ENCODE measurements around the gene CD69.
A peak's percentile ranks its signal among the peaks of the same experiment; 100 is the strongest.

Gene CD69

DNA sequence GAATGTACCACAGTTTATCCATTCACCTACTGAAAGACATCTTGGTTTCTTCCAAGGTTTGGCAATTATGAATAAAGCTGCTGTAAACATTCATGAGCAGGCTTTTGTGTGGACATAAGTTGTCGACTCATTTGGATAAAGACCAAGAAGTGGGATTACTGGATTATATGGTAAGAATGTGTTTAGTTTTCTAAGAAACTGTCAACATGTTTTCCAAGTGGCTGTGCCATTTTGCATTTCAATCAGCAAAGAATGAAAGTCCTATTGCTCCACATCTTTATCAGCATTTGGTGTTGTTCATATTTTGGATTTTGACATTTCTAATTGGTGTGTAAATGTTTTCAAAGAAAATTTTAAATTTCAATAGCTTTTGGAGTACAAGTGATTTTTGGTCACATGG is 39.3 kb upstream of the CD69 start:
- Histone ChIP-seq H3K27me3 (ENCODE audit: insufficient read depth, low read length, poor library complexity, severe bottlenecking) (no peaks in the 10 kb centered on the region), H3F3A (ENCODE audit: low read depth) (no peaks in the 10 kb centered on the region), H3K9ac (ENCODE audit: low read depth, low read length, poor library complexity, severe bottlenecking) (no peak overlapping the region)

DNA sequence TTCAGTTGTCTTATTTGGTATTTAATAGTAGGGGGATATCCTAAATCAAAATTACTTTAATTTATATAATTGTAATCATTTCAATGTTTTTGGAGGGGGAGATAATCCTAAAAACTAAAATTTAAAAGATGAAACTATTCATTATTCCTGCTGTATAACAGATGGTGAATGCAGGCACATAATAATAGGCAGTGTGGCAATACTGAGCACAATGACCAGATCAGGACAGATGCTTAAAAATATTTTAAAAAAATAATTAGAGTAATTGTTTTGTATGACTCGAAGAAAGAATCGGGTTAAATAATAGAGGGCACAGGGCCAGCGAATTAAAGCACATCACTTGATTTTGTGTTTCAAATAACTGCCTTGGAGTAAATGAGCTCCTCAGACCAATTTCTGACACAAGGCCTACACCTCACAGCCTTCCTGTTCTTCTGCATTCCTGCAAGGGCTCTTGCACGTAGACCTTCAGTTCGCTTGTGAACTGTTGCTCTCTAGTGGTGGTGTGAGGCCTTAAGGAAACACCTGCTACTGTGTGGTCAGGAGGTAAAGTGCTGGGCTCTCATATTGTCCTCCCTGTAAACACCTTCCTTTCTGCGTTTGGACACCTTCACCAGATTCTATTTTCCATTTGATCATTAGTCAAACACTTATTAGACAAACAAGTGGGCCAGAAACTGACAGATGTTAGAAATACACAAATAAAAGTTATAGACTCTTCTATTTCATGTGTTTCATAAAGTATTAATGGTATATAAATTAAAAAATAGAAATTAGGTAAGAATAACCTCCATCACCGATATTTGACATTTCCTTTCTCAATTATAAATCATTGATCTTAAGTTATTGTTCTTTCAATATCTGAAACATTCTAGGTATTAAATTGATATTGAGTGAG is 37.3 kb upstream of the CD69 start:
- Histone ChIP-seq H3K9me3 (ENCODE audit: insufficient read depth, low read depth, low read length) (no peaks in the 10 kb centered on the region), H3K9ac (ENCODE audit: low read depth, low read length, poor library complexity, severe bottlenecking) (no peak overlapping the region), H3K79me2 (ENCODE audit: insufficient read depth, low read length) (no peaks in the 10 kb centered on the region), H4K20me1 (ENCODE audit: insufficient read depth, low read length, poor library complexity, severe bottlenecking) (no peaks in the 10 kb centered on the region), H2AFZ (ENCODE audit: low read length) (no peak overlapping the region), H3K36me3 (ENCODE audit: insufficient read depth, low read length) (no peaks in the 10 kb centered on the region), H3K4me3 (ENCODE audit: low read length, poor library complexity, severe bottlenecking) (no peak overlapping the region), H3K4me2 (ENCODE audit: low read depth, low read length, poor library complexity, severe bottlenecking) (peak overlapping the region; percentile 20), H3K27me3 (ENCODE audit: insufficient read depth, low read length, poor library complexity, severe bottlenecking) (no peaks in the 10 kb centered on the region), H3F3A (ENCODE audit: low read depth) (no peaks in the 10 kb centered on the region), H3K9me2 (replicated peaks; ENCODE audit: low read depth, low read length) (no peaks in the 10 kb centered on the region), H3K4me1 (ENCODE audit: insufficient read depth, low read length, poor library complexity, severe bottlenecking) (peaks cover 34% of the 10 kb centered on the region)
- TF ChIP-seq EZH2phosphoT487 (IDR thresholded peaks at IDR 0.05; ENCODE audit: borderline replicate concordance) = no peak
- TF ChIP-seq, protein P1, sequence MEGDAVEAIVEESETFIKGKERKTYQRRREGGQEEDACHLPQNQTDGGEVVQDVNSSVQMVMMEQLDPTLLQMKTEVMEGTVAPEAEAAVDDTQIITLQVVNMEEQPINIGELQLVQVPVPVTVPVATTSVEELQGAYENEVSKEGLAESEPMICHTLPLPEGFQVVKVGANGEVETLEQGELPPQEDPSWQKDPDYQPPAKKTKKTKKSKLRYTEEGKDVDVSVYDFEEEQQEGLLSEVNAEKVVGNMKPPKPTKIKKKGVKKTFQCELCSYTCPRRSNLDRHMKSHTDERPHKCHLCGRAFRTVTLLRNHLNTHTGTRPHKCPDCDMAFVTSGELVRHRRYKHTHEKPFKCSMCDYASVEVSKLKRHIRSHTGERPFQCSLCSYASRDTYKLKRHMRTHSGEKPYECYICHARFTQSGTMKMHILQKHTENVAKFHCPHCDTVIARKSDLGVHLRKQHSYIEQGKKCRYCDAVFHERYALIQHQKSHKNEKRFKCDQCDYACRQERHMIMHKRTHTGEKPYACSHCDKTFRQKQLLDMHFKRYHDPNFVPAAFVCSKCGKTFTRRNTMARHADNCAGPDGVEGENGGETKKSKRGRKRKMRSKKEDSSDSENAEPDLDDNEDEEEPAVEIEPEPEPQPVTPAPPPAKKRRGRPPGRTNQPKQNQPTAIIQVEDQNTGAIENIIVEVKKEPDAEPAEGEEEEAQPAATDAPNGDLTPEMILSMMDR (conservative IDR thresholded peaks at IDR 0.05; ENCODE audit: low read length) = peak; percentile 68

More for the DNA sequence above, 39.3 kb upstream of the CD69 start:
- H4K20me1 ChIP-seq (ENCODE audit: insufficient read depth, low read length, poor library complexity, severe bottlenecking) = no peaks in the 10 kb centered on the region
- TF ChIP-seq, protein P1 (conservative IDR thresholded peaks at IDR 0.05; ENCODE audit: low read length) = no peak
- TF ChIP-seq EZH2phosphoT487 (IDR thresholded peaks at IDR 0.05; ENCODE audit: borderline replicate concordance) = no peak
- H3K79me2 ChIP-seq (ENCODE audit: insufficient read depth, low read length) = no peaks in the 10 kb centered on the region
- H3K9me2 ChIP-seq (replicated peaks; ENCODE audit: low read depth, low read length) = no peaks in the 10 kb centered on the region
- peaks cover 17% of the 10 kb centered on the region for H3K4me1 ChIP-seq (ENCODE audit: insufficient read depth, low read length, poor library complexity, severe bottlenecking)
- H3K36me3 ChIP-seq (ENCODE audit: insufficient read depth, low read length) = no peaks in the 10 kb centered on the region
- no peak overlapping the region for H2AFZ ChIP-seq (ENCODE audit: low read length)
- no peaks in the 10 kb centered on the region for H3K9me3 ChIP-seq (ENCODE audit: insufficient read depth, low read depth, low read length)
- H3K4me3 ChIP-seq (ENCODE audit: low read length, poor library complexity, severe bottlenecking) = no peak overlapping the region
- no peak overlapping the region for H3K4me2 ChIP-seq (ENCODE audit: low read depth, low read length, poor library complexity, severe bottlenecking)

DNA sequence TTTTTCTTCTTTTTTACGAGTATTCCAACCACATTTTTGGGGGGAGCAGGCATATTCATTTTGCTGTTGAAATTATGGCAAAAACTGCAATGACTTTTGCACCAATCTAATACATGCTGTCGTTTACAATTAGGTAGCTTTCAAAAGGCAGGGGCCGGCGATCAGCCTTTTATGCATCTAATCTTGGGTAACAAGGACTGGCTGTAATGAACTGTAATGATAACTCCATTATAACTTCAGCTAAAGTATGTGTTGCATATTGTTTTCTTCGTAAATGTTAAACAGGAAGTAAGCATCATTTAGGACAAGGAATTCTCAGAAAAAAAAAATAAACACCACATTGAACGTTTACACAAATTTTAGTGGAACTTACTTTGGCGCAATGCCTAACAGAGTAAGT is 36.3 kb upstream of the CD69 start:
- Histone ChIP-seq H3K9ac (ENCODE audit: low read depth, low read length, poor library complexity, severe bottlenecking) (no peak overlapping the region), H3F3A (ENCODE audit: low read depth) (no peaks in the 10 kb centered on the region), H3K79me2 (ENCODE audit: insufficient read depth, low read length) (no peaks in the 10 kb centered on the region), H3K36me3 (ENCODE audit: insufficient read depth, low read length) (no peaks in the 10 kb centered on the region), H3K4me3 (ENCODE audit: low read length, poor library complexity, severe bottlenecking) (no peak overlapping the region), H3K4me1 (ENCODE audit: insufficient read depth, low read length, poor library complexity, severe bottlenecking) (peaks cover 34% of the 10 kb centered on the region), H3K9me3 (ENCODE audit: insufficient read depth, low read depth, low read length) (no peaks in the 10 kb centered on the region), H3K27me3 (ENCODE audit: insufficient read depth, low read length, poor library complexity, severe bottlenecking) (no peaks in the 10 kb centered on the region), H4K20me1 (ENCODE audit: insufficient read depth, low read length, poor library complexity, severe bottlenecking) (no peaks in the 10 kb centered on the region), H2AFZ (ENCODE audit: low read length) (no peak overlapping the region), H3K4me2 (ENCODE audit: low read depth, low read length, poor library complexity, severe bottlenecking) (peak overlapping the region; percentile 12), H3K9me2 (replicated peaks; ENCODE audit: low read depth, low read length) (no peaks in the 10 kb centered on the region)
- no peak for TF ChIP-seq EZH2phosphoT487 (IDR thresholded peaks at IDR 0.05; ENCODE audit: borderline replicate concordance)
- TF ChIP-seq, protein P1 (conservative IDR thresholded peaks at IDR 0.05; ENCODE audit: low read length) = no peak
